CD4-positive, alpha-beta T cell treated with Interleukin-4 for 1 hour (primary cell): ENCODE data around the gene ALX4.

Source experiments
- DNase-seq, 2 donors: peaks; one replicate each; pipeline ENCODE4 v3.0.0-alpha.2; 2020 to 2022

The ALX4 gene

DNA sequence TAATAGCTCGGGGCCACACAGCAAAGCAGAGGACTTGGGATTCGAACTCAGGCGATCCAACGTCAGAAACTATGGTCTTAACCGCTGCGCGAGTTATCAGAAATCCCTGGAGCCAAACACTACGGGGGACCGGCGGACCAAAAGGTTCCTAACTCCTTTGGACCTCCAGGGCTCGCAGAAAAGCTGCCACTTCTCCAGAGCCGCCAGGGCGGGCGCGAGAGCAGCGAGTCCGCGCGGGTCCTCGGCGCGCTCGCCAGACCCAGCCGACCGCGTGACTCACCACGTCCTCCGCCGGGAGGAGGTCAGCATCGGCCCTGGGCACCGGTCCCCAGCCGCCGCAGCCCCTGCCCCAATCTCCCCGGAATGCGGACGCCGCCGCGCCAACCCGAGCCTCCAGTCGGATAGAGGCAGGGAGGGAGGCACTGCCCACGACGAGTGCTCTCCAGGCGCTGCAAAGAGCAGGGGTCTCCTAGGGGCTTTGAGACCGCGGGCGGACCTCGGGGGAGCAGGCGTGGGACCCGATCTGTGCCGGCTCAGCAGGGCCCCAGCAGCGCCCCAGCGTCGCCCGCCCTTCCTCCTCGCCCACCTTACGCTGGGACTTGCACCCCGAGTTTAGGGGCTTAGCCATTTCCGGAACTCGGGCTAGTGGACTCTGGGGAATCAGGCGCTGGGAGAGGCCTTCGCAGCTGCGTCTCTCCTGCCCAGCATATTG lies 6.2 kb upstream of the ALX4 start:
- DNase-seq, result no peak

DNA sequence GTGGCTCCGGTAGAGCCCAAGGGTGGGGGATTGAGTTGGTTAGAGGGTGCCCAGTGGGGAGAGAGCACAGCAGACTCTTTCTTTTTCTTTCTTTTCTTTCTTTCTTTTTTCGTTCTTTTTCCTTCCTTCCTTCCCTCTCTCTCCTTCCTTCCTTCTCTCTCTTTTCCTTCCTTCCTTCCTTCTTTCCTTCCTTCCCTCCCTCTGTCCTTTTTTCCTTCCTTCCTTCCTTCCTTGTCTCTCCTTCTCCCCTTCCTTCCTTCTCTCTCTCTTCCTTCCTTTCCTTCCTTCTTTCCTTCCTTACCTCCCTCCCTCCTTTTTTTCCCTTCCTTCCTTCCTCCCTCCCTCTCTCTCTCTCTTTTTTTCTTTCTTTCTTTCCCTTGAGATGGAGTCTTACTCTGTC lies 4.8 kb upstream of the ALX4 start:
- no peak for DNase-seq

DNA sequence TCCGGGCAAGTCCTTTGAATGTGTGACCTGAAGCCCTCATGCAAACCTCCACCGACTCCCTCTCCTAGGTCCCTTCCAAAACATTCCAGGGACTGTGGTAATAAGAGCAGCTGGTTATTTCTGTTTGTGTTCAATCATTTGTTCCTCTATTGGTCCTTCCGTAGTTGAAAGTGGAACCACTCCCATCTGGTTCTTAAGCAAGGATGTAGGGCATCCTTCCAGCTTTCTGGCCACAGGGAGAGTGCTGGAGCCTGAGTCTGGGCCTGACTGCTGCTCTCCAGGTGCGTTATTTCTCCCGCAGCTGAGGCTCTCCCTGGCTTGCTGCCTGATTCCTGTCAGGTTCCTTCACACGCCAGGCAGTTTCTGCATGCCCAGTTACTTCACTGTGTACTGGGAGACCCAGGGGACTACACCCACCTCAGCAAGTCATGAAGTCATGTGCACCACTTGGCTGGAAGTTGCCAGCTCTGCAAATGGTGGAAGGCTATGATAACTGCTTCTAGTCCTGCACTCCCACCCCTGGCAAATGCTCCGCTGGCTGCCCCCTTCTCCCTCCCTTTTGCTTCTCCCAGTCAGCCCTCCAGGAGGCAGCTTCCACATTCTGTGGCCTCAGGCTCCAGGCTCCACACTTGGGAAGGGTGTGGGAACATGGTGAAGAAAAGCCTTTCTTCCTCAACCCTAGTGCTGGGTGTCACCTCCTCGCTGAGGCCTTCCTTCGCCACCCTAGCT lies 4.0 kb upstream of the ALX4 start:
- no peak for DNase-seq

DNA sequence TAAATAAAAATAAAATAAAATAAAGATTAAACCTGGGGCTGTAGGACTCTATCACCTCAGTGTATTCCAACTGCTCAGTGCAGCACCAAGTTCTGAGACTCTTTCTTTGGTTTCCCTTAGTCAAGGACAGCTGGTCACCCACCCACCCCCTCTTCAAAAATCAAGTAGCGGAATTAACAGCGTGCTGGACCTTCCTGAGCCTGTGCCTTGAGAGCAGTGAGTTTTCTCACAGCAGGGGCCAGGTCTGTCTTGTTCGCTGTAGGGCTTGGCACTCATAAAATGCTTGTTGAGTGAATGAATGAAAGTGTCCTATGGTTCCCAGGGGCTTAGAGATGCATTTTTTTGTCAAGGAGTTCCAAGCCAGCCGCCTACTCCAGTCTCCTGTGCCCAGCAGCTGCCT lies 2.9 kb upstream of the ALX4 start:
- no peak for DNase-seq

DNA sequence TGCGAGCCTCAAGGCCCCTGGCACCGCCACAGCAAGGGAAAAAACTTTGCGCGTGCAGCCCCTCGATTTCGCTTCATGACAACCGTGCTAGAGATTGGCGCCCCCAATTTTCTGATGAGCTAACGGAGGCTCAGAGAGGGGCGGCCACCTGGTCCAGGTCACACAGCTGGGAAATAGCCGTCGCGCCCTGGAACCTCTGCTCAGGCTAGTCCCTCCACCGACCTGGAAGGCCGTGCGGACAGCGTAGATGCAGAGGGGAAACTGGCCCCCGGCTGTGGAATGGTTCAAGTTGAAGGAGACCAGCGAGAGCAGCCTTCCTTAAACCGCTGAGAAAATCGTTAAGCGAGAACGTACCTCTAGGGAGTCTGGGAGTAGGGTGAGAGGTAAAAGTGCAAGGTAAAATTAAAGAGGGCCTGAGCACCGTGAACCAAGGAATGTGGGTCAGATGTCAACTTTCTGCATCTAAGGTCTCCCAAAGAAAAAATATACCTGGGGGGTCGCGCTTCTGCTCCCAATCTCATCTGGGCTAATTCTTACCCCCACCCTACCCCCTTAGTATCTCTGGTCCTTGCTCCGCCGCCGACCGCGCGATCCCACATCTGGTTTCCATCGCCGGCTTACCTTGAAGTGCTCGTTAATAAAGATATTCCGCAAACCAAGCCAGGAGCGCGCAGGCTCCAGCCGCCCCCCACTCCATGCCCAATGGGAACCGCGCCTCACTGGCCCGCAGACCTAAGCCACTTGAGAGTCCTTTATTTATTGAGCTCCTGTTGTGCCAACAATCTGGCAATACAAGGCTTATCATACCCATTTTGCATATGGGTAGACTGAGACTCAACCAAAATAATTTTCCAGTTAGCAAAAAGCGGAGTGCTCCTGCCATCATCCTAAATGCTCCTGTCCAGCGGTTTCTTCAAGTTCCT lies 1.7 kb upstream of the ALX4 start:
- no peak for DNase-seq

DNA sequence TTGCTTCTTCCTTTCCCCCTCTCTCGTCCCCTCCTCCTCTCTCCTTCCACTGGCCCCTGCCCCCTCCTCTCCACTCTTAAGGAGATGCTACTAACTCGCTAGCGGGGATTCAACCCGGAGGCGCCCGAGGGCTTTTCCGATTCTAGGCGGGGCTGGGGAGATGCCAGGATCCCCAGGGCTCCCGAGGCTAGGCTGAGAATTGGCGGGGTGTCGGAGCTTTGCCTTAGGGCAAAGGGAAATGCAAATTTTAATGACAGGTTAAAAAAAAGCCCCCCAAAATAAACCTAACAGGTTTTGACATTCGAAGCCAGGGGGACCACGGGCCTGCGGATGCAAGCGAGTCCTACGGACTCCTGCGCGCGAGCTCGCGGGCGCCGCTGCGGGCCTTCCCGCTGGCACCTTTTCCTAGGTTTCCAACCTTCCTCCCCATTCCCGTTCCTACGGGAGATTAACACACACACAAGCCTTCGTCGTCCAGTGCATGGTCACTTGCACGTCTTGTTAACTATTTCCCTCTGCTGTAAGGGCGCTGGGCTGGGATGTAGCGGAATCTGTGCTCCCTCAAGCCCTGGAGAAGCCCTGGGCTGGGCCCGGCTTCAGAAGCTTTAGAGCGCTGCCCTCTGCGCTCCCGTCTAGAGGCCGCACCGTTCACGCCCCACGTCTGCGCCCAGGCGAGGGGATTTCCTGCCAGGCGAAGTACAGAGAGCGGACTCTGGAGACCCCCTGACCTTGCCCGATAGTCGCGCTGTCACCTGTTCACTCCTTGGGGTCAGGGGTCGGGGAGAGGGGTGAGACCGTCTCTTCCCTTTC lies 729 bp upstream of the ALX4 start:
- DNase-seq, result no peak

DNA sequence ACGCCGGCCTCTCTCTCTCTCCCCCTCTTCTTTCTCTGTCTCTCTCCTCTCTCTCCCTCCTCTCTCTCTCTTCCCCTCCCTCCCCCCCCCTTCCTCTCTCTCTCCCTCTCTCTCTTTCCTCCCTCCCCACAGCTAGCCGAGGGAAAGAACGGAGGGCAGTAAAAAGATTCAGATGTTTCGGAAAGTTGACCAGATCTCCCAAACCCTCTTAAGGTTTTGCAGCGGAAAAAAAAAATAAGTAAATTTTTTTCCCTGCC lies 195 bp upstream of the ALX4 start:
- no peak for DNase-seq

DNA sequence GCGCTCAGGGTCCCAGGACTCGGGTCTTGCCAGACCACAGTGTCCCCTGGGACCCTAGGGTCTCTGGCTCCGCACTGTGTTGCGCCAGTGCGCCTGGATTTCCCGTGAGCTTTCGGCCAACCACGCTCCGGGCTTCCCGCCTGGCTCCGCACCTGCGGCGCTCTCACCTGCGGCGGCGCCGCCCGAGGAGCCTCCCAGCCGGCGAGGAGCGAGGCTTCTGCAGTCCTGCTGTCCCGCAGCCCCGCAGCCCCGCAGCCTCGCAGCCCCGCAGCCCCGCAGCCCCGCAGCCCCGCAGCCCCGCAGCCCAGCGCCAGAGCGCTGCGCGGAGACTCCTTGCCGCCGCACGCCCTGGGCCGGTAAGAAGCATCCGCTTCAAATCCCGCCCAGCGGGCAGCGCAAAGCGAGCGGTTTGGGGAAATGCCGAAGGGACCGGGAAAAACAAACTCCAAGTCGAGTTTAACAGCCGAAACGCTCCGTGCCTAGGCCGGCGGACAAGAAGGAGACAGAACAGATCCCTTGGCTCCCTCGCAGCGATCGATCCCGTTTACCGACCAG lies 939 bp downstream of the ALX4 start:
- no peak for DNase-seq

DNA sequence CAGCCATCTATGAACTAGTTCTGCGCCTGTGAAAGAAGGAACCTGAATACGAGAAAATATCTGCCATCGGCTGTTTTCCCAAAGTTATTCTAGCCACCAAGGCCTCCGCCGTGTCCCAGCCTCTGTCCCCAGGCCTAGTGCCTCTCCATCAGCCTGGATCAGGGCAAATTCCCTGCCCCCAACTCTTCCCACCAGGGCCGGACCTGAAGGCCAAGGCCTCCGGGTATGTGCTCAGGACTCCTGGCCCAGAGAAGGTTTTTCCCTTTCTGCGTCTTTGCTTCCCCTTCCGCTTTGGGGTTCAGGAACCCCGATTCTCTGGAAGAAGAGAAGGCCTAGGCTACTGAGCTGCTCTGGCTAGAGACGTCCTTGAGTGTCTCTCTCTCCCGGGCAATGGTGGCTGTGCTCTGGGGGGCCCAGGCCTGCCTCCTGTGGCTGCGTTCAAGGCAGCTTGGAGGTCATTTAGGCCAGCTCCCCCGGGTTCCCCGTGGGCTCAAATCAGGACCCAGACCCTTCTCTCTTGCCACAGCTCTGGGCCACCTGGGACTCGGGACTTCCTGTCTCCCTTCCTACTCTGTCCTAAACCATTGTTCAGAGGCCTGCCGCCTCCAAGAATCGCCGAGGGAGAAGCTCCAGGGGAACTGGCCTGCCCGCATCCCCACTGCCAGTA lies 1.6 kb downstream of the ALX4 start:
- DNase-seq, result no peak

DNA sequence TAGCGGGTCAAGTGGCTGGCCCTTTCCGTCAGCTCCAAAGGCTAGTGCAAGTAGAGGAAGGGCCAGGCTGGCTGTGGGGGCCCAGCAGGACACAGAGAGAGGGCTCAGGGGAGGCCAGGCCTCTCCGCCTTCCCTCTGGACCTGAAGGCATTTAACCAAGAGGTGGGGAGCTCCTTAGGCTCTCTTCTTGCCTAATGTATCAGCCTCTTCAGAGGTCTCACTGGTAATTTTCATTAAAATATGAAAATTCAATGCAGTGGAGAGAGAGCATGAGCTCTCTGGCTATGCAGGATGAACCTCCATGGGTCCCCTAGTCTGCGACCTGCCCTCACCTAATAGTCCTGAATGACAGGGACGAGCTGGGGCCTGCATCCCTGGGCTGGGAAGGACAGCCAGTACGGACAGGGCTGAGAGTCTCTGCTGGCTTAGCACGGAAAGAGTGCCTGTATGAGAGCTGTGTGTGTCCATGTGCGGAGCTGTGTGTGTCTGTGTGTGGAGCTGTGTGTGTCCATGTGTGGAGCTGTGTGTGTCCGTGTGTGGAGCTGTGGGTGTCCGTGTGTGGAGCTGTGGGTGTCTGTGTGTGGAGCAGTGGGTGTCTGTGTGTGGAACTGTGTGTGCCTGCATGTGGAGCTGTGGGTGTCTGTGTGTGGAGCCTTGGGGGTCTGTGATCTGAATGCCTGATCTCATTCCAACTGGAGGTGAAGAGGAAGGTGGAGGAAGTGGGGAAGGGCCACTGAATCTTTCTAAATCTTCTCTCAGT lies 2.4 kb downstream of the ALX4 start:
- no peak for DNase-seq

DNA sequence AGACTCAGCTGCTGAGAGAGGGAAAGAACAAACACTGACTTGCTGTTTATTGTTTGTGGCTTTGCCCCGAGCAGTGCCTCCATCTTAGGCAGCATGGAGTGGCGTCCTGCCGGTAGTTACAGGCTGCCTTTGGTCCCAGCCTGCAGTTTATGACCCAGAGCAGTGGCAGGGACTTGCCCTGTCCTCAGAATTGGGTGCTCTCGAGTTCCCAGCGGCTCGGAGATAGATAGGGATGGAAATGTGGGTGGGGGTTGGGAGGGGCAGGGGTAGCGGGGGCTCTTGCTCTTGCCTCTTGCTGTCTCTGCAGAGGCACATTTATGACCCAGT lies 3.1 kb downstream of the ALX4 start:
- no peak for DNase-seq

DNA sequence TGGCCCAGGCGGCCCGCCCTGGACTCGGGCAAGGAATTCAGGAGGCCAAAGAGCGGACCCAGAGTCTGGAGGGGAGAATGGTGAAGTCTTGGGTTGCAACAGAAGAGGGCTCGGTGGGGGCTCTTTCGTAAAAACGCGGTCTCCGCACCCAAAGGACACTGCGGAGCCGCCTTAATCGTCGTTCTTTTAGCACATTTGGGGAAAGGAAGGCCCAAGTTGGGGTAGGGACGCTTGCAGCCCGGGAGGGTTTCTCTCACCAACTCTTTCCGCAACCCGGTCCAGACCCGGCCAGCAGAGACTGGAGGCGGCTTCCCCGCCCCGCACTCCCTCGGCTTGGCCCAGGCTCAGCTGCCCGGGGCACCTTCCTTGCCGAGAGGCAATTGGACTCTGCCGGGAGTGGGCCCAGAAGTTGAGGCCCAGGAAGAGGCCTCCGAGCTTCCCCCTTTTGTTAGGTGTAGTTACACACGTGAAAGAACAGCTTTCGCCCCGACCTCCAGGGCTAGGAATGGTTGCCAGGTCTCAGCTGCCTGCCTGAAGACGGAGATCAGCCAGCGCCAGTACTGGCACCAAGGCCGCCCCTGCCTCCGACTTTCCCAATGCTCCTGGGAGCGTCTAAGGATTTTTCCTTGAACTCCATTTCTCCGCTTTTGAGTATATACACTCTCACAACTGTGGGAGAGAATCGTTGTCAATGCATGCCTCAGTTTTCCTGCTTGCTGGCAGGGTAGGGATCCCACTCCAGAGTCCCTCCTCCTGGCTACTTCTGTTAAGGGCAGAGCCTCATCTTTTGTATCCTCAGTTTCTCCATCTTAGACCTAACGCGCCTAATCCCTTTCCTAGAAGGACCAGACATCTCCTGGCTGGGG lies 3.7 kb downstream of the ALX4 start:
- DNase-seq, result no peak

DNA sequence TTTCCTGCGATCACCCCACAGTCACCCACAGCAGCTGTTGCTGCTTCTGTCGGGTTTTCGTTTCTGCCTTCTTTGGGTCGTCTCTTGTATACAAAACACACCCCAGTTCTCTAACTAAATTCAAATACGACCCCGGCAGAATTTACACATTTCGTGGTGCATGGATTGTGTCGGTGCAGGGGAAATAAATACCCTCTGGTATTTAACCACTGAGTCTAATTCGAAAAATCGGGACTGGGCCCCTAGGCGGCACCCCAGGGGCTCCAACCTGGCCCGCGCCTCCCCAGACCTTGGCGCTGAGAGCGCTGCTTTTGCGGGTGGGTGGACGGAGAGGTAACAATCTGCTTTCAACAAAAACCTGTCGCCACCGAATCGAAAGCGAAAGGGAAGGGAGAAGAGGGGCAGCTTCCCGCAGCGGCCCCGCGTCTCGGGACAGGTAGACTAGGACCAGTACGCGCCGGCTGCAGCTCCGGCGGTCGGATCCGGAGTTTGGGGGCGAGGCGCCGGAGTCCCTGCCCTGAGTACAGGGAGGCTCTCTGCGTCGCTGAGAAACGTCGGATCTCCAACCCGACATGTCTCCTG lies 4.4 kb downstream of the ALX4 start:
- peak; percentile 18 to 44 for DNase-seq

DNA sequence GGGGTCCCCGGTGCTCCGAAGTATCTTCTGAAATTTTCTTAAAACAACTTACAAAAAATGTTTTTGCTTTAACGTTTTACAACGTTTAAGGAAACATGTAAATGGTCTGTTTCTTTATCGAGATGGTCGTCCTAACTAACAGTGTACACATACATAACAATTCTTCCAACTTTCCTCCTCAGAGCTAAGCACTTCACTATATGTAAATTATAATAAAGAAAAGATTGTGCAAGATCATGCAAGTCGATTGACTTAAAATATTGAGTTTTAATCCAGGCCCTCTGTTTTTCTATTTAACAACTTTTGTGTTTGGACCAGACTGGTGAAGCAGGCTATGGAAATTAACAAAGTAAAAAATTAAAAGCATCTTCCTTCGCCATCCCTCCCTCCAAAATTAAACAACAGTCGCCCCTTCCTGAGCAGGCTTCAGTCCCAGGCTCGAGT lies 4.9 kb downstream of the ALX4 start:
- no peak for DNase-seq

DNA sequence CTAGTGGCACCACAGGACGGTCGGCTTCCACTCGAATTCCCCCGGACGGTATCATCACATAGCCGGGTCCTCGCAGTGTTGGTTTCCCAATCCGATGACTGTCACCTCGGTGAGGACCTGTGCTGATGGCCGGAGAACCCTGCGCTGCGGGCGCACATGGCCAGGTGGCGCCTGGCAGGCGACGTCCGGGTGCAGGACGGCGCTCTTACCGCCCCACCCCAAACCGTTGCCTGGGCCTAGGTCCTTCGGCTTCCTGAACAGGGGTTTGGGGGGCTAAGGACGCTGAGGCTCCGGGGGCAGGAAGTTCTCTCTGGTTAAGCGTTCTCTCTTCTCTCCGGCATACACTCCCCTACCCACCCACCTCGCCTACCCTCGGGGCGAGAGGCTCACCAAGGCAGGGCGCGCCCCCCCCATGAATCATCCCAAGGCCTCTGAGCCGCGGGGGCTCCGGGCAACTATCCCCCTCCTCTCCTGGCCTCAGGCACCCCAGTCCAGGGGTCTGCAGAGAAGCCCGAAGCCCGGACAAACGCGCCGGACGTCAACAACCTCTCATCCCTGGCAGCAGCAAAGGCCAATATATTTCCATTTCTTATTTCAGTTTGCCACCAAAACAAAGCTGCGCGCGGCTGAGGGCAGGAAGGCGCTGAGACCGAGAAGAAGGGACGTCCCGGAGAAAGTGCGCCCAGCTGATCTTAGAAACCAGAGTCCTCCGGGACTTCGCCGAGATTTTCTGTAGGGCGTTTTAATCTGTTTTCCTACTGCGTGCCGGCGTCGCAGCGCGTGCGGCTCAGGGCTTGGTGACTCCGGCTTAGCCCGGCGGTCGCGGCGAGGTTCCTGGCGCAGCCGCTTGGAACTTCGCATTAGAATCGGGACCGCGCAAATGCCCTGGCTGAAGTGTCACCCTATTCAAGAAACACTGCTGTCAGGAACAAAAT lies 5.6 kb downstream of the ALX4 start:
- peak in 1 of 2 donors; percentile 4 for DNase-seq

DNA sequence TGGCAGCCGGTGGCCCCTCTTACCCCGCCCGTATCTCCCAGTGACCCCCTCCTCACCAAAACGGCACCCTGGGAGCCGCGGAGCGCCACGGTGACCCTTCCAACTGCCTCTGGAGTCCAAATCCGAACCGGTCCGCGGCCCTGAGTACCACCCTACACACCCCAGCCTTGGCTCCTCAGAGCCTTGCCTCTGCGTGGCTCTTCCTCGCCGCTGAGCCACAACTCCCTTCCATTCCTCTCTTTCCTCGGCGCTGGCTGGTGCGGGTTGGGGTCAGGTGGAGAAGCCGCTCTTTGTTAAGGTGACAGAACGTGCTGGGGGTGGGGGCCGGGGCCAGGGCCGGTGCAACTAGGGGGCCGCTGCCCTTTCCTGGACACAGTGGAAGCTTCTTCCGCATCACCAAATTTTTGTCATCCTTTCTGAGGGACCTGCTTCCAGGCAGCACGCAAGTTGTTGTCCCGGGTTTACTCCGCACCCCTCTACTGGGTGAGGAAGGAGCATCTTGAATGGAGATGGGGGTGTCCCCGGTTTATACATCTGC lies 6.5 kb downstream of the ALX4 start:
- DNase-seq, result no peak

DNA sequence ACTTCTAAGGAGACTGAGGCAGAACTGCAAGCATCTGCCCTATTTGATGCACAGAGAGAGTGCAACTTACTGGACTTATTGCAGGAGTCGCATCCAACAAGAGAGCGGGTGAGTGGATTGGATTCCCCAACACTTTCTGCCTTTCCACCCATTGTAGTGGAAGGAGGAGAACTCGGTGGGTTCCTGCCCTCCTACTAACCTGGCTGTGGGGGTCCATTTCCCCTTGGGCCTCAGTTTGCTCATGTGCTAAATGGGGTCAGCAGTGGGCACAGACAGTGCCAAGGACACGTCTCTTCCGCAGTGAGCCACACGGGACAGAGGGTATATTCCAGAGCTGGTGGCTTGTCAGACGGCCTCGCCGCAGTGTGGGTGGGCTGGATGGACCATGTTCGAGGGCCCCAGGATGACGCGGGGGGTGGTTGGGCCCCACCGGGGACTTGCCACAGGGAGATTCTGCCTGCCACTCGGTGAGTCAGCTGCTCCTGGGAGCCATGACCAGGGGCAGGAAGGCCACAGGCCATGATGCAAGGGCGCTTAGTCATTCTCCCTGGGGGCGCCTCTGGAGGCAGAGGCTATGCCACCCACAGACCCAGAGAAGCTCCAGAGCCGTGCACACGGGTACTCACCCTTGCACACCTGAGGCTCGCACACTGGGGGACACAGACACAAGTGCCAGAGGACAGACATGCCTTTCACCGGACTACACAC lies 8.2 kb downstream of the ALX4 start:
- no peak for DNase-seq
